H9 (cell line): ENCODE measurements around the gene VPS13A. TPM values are rescaled to one million over a fixed set of nuclear protein-coding genes. Genes with fewer than 3 reads are reported as not detected.

Source experiments
- DNase-seq: peaks from one replicate; pipeline ENCODE4 v3.0.0-alpha.2; 2017
- H2AFZ ChIP-seq: one replicate; pipeline ENCODE4 v1.6.1; 2013; ENCODE audit warnings: mild to moderate bottlenecking, low read length, control low read depth, moderate library complexity
- H2AK5ac ChIP-seq: 2 replicates; pipeline ENCODE4 v1.6.1; 2013; ENCODE audit warnings: low read length, control low read depth, mixed read lengths; ENCODE audit not compliant: insufficient read length
- H2BK120ac ChIP-seq: one replicate; pipeline ENCODE4 v1.6.1; 2013; ENCODE audit warnings: low read depth, mild to moderate bottlenecking, low read length, control low read depth, inconsistent platforms; ENCODE audit not compliant: poor library complexity, severe bottlenecking
- H2BK12ac ChIP-seq: 2 replicates; pipeline ENCODE4 v1.6.1; 2013; ENCODE audit warnings: low read length, control low read depth, mixed read lengths, low read depth; ENCODE audit not compliant: insufficient read length
- H2BK15ac ChIP-seq: 2 replicates; pipeline ENCODE4 v1.6.1; 2013; ENCODE audit warnings: low read depth, low read length, control low read depth
- H2BK20ac ChIP-seq: one replicate; pipeline ENCODE4 v1.6.1; 2013; ENCODE audit warnings: low read depth, mild to moderate bottlenecking, low read length, control low read depth, inconsistent platforms; ENCODE audit not compliant: poor library complexity, severe bottlenecking
- H2BK5ac ChIP-seq: 2 replicates; pipeline ENCODE4 v1.6.1; 2013; ENCODE audit warnings: low read length, control low read depth, mixed read lengths; ENCODE audit not compliant: insufficient read length
- H3K14ac ChIP-seq: 2 replicates; pipeline ENCODE4 v1.6.1; 2013; ENCODE audit warnings: low read length, control low read depth; ENCODE audit not compliant: insufficient read depth
- H3K18ac ChIP-seq: 2 replicates; pipeline ENCODE4 v1.6.1; 2013; ENCODE audit warnings: low read depth, mild to moderate bottlenecking, mixed read lengths, low read length, control low read depth; ENCODE audit not compliant: insufficient read length
- H3K23ac ChIP-seq: 2 replicates; pipeline ENCODE4 v1.6.1; 2013; ENCODE audit warnings: low read length, control low read depth, mixed read lengths, low read depth; ENCODE audit not compliant: insufficient read length
- H3K23me2 ChIP-seq: 2 replicates; pipeline ENCODE4 v1.6.1; 2013; ENCODE audit warnings: low read depth, mild to moderate bottlenecking, mixed read lengths, low read length, control low read depth; ENCODE audit not compliant: insufficient read length, poor library complexity, severe bottlenecking
- H3K27ac ChIP-seq: 2 replicates; pipeline ENCODE4 v1.5.1; 2013; ENCODE audit warnings: low read length, control low read depth, mixed read lengths, low read depth; ENCODE audit not compliant: insufficient read length
- H3K27me3 ChIP-seq: 2 replicates; pipeline ENCODE4 v1.6.1; 2013; ENCODE audit warnings: low read length, control low read depth, inconsistent platforms; ENCODE audit not compliant: insufficient read depth
- H3K4ac ChIP-seq: 2 replicates; pipeline ENCODE4 v1.6.1; 2013; ENCODE audit warnings: low read depth, mild to moderate bottlenecking, control low read depth, inconsistent platforms, low read length, moderate library complexity
- H3K4me1 ChIP-seq: 2 replicates; pipeline ENCODE4 v1.6.1; 2013; ENCODE audit warnings: low read length, control low read depth, inconsistent platforms; ENCODE audit not compliant: insufficient read depth
- H3K4me2 ChIP-seq: 2 replicates; pipeline ENCODE4 v1.6.1; 2013; ENCODE audit warnings: low read length, control low read depth, mixed read lengths; ENCODE audit not compliant: insufficient read length, insufficient read depth
- H3K56ac ChIP-seq: 2 replicates; pipeline ENCODE4 v1.6.1; 2013; ENCODE audit warnings: low read depth, mild to moderate bottlenecking, mixed read lengths, low read length, control low read depth; ENCODE audit not compliant: insufficient read length
- H3K79me1 ChIP-seq: 2 replicates; pipeline ENCODE4 v1.6.1; 2013; ENCODE audit warnings: low read depth, mild to moderate bottlenecking, moderate library complexity, low read length, control low read depth, inconsistent platforms; ENCODE audit not compliant: insufficient read depth, poor library complexity, severe bottlenecking
- H3K79me2 ChIP-seq: 2 replicates; pipeline ENCODE4 v1.6.1; 2013; ENCODE audit warnings: low read length, control low read depth, inconsistent platforms; ENCODE audit not compliant: insufficient read depth
- H3K9ac ChIP-seq: 2 replicates; pipeline ENCODE4 v1.6.1; 2013; ENCODE audit warnings: low read length, control low read depth, mixed read lengths; ENCODE audit not compliant: insufficient read length; ENCODE audit errors: extremely low read depth
- H3K9me3 ChIP-seq: one replicate; pipeline ENCODE4 v1.6.1; 2013; ENCODE audit warnings: low read depth, low read length, inconsistent platforms; ENCODE audit not compliant: control insufficient read depth
- H3T11ph ChIP-seq: one replicate; pipeline ENCODE4 v1.6.1; 2013; ENCODE audit warnings: mild to moderate bottlenecking, low read length, control low read depth, inconsistent platforms
- H4K20me1 ChIP-seq: one replicate; pipeline ENCODE4 v1.6.1; 2013; ENCODE audit not compliant: control insufficient read depth, insufficient read length, insufficient read depth
- H4K5ac ChIP-seq: 2 replicates; pipeline ENCODE4 v1.6.1; 2013; ENCODE audit warnings: low read depth, mild to moderate bottlenecking, mixed read lengths, low read length, control low read depth; ENCODE audit not compliant: insufficient read length
- H4K8ac ChIP-seq: replicated peaks from 2 replicates; pipeline ENCODE4 v1.6.1; 2013; ENCODE audit warnings: low read length, control low read depth, mixed read lengths, low read depth; ENCODE audit not compliant: insufficient read length
- H4K91ac ChIP-seq: 2 replicates; pipeline ENCODE4 v1.6.1; 2013; ENCODE audit warnings: low read depth, mild to moderate bottlenecking, moderate library complexity, mixed read lengths, low read length, control low read depth; ENCODE audit not compliant: insufficient read length
- H3K27ac Mint-ChIP-seq, 3 experiments: 2 replicates in 2 of 3; 3 replicates in 1 of 3; pipeline ENCODE4 v1.8.0; 2020 to 2021; ENCODE audit warnings: mixed read lengths in 3 of 3, mild to moderate bottlenecking in 1 of 3, moderate library complexity in 1 of 3
- H3K27me3 Mint-ChIP-seq: 2 replicates; pipeline ENCODE4 v1.8.0; 2021; ENCODE audit warnings: low read depth, mild to moderate bottlenecking, moderate library complexity, mixed read lengths
- H3K36me3 Mint-ChIP-seq, 3 experiments: 2 replicates in 2 of 3; 3 replicates in 1 of 3; pipeline ENCODE4 v1.8.0; 2020 to 2021; ENCODE audit warnings: low read depth in 3 of 3, mixed read lengths in 3 of 3; ENCODE audit not compliant: insufficient read depth in 1 of 3
- H3K4me1 Mint-ChIP-seq, 2 experiments: 2 replicates each; pipeline ENCODE4 v1.8.0; 2020; ENCODE audit warnings: mixed read lengths in 2 of 2
- H3K4me3 Mint-ChIP-seq, 2 experiments: 2 replicates in 1 of 2; 3 replicates in 1 of 2; pipeline ENCODE4 v1.8.0; 2020 to 2021; ENCODE audit warnings: mild to moderate bottlenecking in 2 of 2, mixed read lengths in 2 of 2, moderate library complexity in 1 of 2
- H3K9me3 Mint-ChIP-seq, 2 experiments: 2 replicates in 1 of 2; 3 replicates in 1 of 2; pipeline ENCODE4 v1.8.0; 2020; ENCODE audit warnings: mild to moderate bottlenecking in 2 of 2, mixed read lengths in 2 of 2, moderate library complexity in 1 of 2
- WGBS: extraction: QIAGEN DNeasy Blood & Tissue Kit; methylation state at CpG from one replicate; pipeline ENCODE4 v1.1.7; 2013; ENCODE audit warnings: missing lambda C conversion rate, low lambda C conversion rate, mixed read lengths; ENCODE audit not compliant: insufficient read length; ENCODE audit errors: extremely low coverage; 5-methylcytosine and 5-hydroxymethylcytosine counted together
- total RNA-seq: library from RNA; stranded (reverse); gene quantifications from 2 replicates; pipeline ENCODE4 v1.2.1, GENCODE V29; 2021
- TF ChIP-seq, protein P1 (sequence below): fragments of 200-600 bp; sonication (generic); conservative IDR thresholded peaks from 3 replicates; pipeline ENCODE4 v1.8.0; 2021; ENCODE audit warnings: antibody characterized with exemption, mild to moderate bottlenecking

VPS13A gene
- total RNA-seq, 1 experiment from 2014 or later = 34.0 TPM

DNA sequence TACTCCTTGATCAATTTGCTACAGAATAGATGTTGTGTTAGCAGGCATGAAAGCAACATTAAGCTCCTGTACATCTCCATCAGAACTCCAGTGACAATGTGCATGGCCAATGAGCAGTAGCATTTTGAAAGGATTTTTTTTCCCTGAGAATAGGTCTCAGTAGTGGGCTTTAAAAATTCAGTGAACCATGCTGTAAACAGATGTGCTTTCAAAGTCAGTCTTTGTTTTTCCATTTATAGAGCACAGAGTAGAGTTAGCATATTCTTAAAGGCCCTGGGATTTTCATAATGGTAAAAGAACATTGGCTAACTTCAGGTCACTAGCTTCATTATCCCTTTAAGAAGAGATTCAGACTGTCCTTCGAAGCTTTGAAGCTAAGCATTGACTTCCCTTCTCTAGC is 150.8 kb downstream of the VPS13A start:
- H4K91ac ChIP-seq = no peak overlapping the region
- H3T11ph ChIP-seq = no peak overlapping the region
- Mint-ChIP-seq H3K9me3 (no peaks in the 10 kb centered on the region), H3K4me3 (no peak overlapping the region), H3K27me3 (no peaks in the 10 kb centered on the region), H3K4me1 (peaks cover 11 to 13% of the 10 kb centered on the region in 2 experiments), H3K36me3 (peaks cover 16 to 21% (median 20%) of the 10 kb centered on the region in 3 experiments; a peak in 6 of 7 replicates), H3K27ac (no peak overlapping the region)
- no peak overlapping the region for H4K8ac ChIP-seq
- H3K23ac ChIP-seq = no peak overlapping the region
- H4K5ac ChIP-seq = no peak overlapping the region
- no peaks in the 10 kb centered on the region for H3K27me3 ChIP-seq
- H3K23me2 ChIP-seq = no peaks in the 10 kb centered on the region
- H3K9me3 ChIP-seq = no peaks in the 10 kb centered on the region
- no peak overlapping the region for H2BK20ac ChIP-seq
- no peak overlapping the region for H2BK15ac ChIP-seq
- no peak overlapping the region for H2AFZ ChIP-seq
- no peak overlapping the region for H2BK120ac ChIP-seq
- no peak overlapping the region for H2BK12ac ChIP-seq
- no peak overlapping the region for H3K27ac ChIP-seq
- H3K4me1 ChIP-seq = no peaks in the 10 kb centered on the region
- no peak for DNase-seq
- no peaks in the 10 kb centered on the region for H4K20me1 ChIP-seq
- H2AK5ac ChIP-seq = no peak overlapping the region
- H3K79me2 ChIP-seq = no peaks in the 10 kb centered on the region
- no peaks in the 10 kb centered on the region for H3K79me1 ChIP-seq
- H3K9ac ChIP-seq = no peak overlapping the region
- H3K18ac ChIP-seq = no peak overlapping the region
- WGBS = no CpG with 5 or more reads among the region's 1 CpG
- no peak overlapping the region for H3K4ac ChIP-seq
- no peak overlapping the region for H3K56ac ChIP-seq
- H3K4me2 ChIP-seq = no peak overlapping the region
- TF ChIP-seq, protein P1, sequence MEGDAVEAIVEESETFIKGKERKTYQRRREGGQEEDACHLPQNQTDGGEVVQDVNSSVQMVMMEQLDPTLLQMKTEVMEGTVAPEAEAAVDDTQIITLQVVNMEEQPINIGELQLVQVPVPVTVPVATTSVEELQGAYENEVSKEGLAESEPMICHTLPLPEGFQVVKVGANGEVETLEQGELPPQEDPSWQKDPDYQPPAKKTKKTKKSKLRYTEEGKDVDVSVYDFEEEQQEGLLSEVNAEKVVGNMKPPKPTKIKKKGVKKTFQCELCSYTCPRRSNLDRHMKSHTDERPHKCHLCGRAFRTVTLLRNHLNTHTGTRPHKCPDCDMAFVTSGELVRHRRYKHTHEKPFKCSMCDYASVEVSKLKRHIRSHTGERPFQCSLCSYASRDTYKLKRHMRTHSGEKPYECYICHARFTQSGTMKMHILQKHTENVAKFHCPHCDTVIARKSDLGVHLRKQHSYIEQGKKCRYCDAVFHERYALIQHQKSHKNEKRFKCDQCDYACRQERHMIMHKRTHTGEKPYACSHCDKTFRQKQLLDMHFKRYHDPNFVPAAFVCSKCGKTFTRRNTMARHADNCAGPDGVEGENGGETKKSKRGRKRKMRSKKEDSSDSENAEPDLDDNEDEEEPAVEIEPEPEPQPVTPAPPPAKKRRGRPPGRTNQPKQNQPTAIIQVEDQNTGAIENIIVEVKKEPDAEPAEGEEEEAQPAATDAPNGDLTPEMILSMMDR = no peak
- H3K14ac ChIP-seq = no peak overlapping the region
- H2BK5ac ChIP-seq = no peak overlapping the region
